Measurements from ENCODE around the gene PTPRA. TPM values are rescaled to one million over a fixed set of nuclear protein-coding genes. Genes with fewer than 3 reads are reported as not detected.
A peak's percentile ranks its signal among the peaks of the same experiment; 100 is the strongest.

The PTPRA gene
- total and polyA plus RNA-seq, 2 of the 4 experiments (the other 2 are of a cell fraction) = 35.0 to 50.0 TPM

DNA sequence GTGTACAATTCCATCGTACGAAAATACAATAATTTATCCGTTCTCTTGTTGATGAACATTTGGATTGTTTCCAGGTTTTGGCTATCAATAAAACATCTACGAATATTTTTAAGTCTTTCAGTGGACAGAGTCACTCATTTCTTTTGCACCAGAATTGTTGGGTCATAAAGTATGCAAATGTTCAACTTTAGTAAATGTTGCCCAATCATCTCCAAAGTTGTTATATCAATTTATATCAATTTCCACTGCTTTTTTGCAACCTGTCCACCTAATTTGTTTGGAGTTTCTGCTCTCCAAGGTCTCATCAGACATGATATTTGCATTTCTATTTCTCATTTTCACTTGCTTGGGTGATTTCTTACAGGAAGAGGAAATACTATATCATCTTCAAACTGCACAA lies 46.6 kb upstream of the PTPRA start:
- Histone ChIP-seq H3K4ac (ENCODE audit: low read depth, low read length) (no peak overlapping the region), H2BK5ac (ENCODE audit: low read depth, low read length, poor library complexity, severe bottlenecking) (no peak overlapping the region), H4K20me1 (ENCODE audit: insufficient read depth, low read length) (no peaks in the 10 kb centered on the region), H3K79me1 (ENCODE audit: low read depth in 1 of 2, low read length in 2 of 2) (no peaks in the 10 kb centered on the region), H3K27ac (ENCODE audit: insufficient read depth, low read length) (no peak overlapping the region), H3K4me1 (ENCODE audit: control insufficient read depth, insufficient read depth, low read length) (peaks cover 6% of the 10 kb centered on the region; the same call in 1 of the 2 replicates), H4K5ac (ENCODE audit: low read depth, low read length) (no peak overlapping the region), H2AFZ (replicated peaks; ENCODE audit: low read length, poor library complexity) (no peak overlapping the region), H3K56ac (ENCODE audit: extremely low read depth, insufficient read depth, low read length) (no peak overlapping the region), H4K8ac (ENCODE audit: low read depth in 2 of 2, low read length in 2 of 2) (no peak overlapping the region), H3K14ac (replicated peaks; ENCODE audit: low read depth, low read length) (no peak overlapping the region), H3K36me3 (ENCODE audit: control insufficient read depth, insufficient read depth, low read length) (no peaks in the 10 kb centered on the region), H3K4me2 (ENCODE audit: low read depth, low read length) (no peak overlapping the region), H3K4me3 (ENCODE audit: insufficient read depth, low read depth, low read length) (no peak overlapping the region), H4K91ac (ENCODE audit: insufficient read depth, low read depth, low read length) (no peak overlapping the region), H3K18ac (ENCODE audit: low read depth, low read length) (no peak overlapping the region), H3K9ac (ENCODE audit: low read depth, low read length) (no peak overlapping the region), H2AK5ac (ENCODE audit: low read depth, low read length) (no peak overlapping the region), H2AK9ac (replicated peaks; ENCODE audit: low read depth, low read length, poor library complexity) (no peak overlapping the region), H3K9me3 (ENCODE audit: control insufficient read depth, insufficient read depth, low read length) (no peaks in the 10 kb centered on the region), H2BK120ac (ENCODE audit: low read depth, low read length) (no peak overlapping the region), H3K23ac (ENCODE audit: low read depth, low read length) (no peak overlapping the region), H2BK15ac (ENCODE audit: low read depth, low read length) (no peak overlapping the region), H3K27me3 (ENCODE audit: control insufficient read depth, insufficient read depth, low read length) (no peaks in the 10 kb centered on the region; the same call in 1 of the 2 replicates), H3K9me1 (ENCODE audit: insufficient read depth, low read length) (no peaks in the 10 kb centered on the region; the same call in 1 of the 2 replicates), H2BK20ac (ENCODE audit: low read depth, low read length) (no peak overlapping the region)
- POLR2A ChIA-PET (ENCODE audit: unreplicated experiment) = no interaction called here
- WGBS, 2 experiments (ENCODE audit: extremely low coverage in 2 of 2, insufficient read length in 1 of 2) = no CpG with 5 or more reads among the region's 4 CpGs
- no peak for ATAC-seq (ENCODE audit: low read depth)
- intact Hi-C loops (cut with micrococcal nuclease) = no loop called here
- 0 out of 2 replicates have a peak, but pooled peaks have one; percentile 20 for TF ChIP-seq CEBPB (IDR thresholded peaks at IDR 0.05; ENCODE audit: low read depth, low read length)
- no peak for TF ChIP-seq MAZ (IDR thresholded peaks at IDR 0.05; ENCODE audit: borderline replicate concordance, low read depth, low read length)
- no peak for DNase-seq
- dilution Hi-C loops (cut with HindIII; ENCODE audit: low sequenced_read_pairs, unreplicated experiment) = no loop called here
- in situ Hi-C loops (cut with MboI; ENCODE audit: low sequenced_read_pairs) = loop anchor here (25.0 kb wide), 1 partner anchor 314 kb away; the partner anchor contains the start of gene ZNF343
- CTCF ChIA-PET = interaction anchor here (0.7 kb wide), 1 partner anchor 185 kb away, joined by 4 read pairs; no protein-coding TSS in a partner anchor
- no TSS peak for BruUV-seq (replicated peaks)

All from IMR-90 (cell line).